GM18498 (cell line): ENCODE data around the gene STRA6.

Source experiments
- ATAC-seq: cut with Tn5 transposase; IDR thresholded peaks from one replicate; pipeline ENCODE4 v1.9.1; 2021; ENCODE audit warnings: mild to moderate bottlenecking, moderate library complexity; ENCODE audit not compliant: unreplicated experiment

The STRA6 gene

DNA sequence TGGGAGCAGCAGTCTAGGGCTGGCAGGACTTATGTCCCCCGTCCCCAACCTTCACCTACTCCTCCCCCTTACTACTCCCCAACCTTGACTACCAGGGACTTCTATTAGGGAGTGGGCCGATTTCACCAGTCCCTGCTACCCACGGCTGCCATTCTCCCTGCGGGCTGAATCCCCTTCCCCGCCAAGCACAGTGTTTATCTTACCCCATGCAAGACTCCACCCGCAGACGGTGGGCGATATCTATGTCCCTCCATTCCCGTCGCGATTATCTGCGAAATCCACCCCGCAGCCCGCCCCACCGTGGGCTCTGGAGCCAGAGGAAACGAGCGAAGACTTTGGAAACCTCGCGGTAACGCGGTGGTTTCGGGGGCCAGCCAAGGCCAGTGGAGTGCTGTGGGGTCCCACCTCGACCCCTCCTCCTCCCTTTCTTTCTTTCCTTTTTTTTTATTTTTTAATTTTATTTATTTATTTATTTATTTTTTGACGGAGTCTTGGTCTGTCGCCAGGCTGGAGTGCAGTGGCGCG is 67.5 kb downstream of the STRA6 start:
- ATAC-seq = no peak

DNA sequence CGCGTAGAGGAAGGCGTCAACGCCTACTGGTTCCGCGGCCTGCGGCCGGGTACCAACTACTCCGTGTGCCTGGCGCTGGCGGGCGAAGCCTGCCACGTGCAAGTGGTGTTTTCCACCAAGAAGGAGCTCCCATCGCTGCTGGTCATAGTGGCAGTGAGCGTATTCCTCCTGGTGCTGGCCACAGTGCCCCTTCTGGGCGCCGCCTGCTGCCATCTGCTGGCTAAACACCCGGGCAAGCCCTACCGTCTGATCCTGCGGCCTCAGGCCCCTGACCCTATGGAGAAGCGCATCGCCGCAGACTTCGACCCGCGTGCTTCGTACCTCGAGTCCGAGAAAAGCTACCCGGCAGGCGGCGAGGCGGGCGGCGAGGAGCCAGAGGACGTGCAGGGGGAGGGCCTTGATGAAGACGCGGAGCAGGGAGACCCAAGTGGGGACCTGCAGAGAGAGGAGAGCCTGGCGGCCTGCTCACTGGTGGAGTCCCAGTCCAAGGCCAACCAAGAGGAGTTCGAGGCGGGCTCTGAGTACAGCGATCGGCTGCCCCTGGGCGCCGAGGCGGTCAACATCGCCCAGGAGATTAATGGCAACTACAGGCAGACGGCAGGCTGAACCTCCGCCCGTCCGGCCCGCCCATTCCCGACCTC is 68.1 kb downstream of the STRA6 start:
- ATAC-seq = no peak

DNA sequence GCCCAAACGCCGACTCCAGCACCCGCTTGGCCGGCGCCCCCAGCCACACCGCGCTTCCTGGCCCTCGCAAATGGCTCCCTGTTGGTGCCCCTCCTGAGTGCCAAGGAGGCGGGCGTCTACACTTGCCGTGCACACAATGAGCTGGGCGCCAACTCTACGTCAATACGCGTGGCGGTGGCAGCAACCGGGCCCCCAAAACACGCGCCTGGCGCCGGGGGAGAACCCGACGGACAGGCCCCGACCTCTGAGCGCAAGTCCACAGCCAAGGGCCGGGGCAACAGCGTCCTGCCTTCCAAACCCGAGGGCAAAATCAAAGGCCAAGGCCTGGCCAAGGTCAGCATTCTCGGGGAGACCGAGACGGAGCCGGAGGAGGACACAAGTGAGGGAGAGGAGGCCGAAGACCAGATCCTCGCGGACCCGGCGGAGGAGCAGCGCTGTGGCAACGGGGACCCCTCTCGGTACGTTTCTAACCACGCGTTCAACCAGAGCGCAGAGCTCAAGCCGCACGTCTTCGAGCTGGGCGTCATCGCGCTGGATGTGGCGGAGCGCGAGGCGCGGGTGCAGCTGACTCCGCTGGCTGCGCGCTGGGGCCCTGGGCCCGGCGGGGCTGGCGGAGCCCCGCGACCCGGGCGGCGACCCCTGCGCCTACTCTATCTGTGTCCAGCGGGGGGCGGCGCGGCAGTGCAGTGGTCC is 68.7 kb downstream of the STRA6 start:
- ATAC-seq = no peak

- ATAC-seq = no peak
Measured at GRCh38 chr15:74132681-74133651, 69.6 kb downstream of the STRA6 start.

- ATAC-seq = no peak
Measured at GRCh38 chr15:74131628-74132413, 70.8 kb downstream of the STRA6 start.

DNA sequence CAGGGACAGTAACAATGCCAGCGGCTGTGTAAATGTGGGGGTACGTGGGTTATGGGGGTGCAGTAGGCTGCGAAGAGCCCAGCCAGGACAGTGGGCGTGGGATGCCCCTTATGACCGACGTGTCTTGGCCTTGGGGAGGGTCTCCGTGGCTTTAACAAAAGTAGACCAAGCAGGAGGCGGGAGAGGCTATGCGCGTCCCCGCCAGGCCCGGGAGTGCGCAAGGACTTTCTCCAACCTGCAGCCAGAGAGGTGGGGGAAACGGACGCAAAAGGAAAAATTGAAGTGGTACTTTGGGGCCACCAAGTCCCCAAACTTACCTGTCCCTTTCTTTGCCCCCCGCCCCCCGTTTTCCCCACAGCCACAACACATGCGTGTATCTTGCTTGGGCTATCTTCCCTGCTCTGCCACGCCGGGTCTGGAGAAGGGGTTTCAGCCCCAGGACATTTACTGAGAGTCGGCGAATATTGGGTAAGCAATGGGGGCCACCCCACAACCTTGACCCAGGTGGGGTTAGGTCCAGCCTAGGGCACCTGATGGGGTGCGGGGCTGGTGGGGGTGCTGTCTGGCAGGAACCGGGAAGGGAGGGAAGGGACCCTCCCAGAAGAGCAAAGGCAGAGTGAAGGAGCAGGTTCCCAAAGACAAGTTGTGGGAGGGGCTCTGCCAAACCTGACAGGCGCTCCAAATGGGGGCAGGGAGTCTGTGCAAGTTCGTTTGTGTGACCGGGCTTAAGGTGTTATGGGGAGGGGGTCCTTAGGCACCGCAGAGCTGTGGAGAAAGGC is 71.5 kb downstream of the STRA6 start:
- no peak for ATAC-seq

- ATAC-seq = no peak
Measured at GRCh38 chr15:74130155-74130848, 72.3 kb downstream of the STRA6 start, which contains the start of gene ISLR2. TSS of gene ISLR2 (plus strand) at chr15:74130586. CDS start at chr15:74132755, 2,169 bp downstream.

DNA sequence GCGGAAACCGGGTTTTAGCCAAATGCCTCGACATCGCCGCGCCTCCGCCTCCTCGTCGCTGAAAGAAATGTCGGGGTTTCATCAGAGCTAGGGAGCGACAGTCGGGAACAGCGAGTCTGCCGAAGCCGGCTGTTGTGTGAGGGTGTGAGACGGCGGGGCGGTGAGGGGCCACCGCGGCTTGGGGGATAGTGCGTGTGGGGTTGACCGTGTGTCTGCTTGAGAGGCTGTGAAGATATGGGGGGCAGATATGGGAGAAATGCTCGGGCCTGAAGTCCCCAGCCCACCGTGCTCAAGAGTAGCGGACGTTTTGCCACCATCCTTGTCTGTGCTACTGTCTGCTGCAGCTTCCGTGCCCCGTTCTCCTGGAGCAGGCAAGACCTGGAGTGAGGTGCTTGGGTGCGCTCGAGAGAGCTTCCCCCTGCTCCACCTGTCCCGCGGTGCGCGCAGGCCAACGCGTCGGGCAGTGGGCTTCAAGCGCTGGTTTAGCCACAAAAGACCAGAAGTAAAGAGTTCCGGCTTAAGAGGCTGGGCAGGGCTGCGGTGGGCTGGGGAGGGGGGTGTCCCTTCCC is 72.9 kb downstream of the STRA6 start:
- no peak for ATAC-seq
